Bronchial epithelial cell (primary cell): Measurements from ENCODE around the gene MSH3. TPM values are rescaled to one million over a fixed set of nuclear protein-coding genes. Genes with fewer than 3 reads are reported as not detected.
"Not testable (repeated sequence)": the region's sequence is repeated elsewhere in the genome, so short reads cannot be mapped to it uniquely, and the experiment has no call there.

Source experiments
- DNase-seq: peaks from one replicate; pipeline ENCODE4 v3.0.0-alpha.2; 2010; ENCODE audit warnings: low read depth
- FAIRE-seq: peaks from 2 replicates; lab custom pipeline; 2011; peaks lifted over from hg19 to GRCh38; lab: Jason Lieb, UNC
- H3K27me3 ChIP-seq: 2 replicates; pipeline ENCODE4 v1.5.1; 2011; ENCODE audit warnings: low read length; ENCODE audit not compliant: control insufficient read depth, insufficient read depth
- H3K36me3 ChIP-seq: 2 replicates; pipeline ENCODE4 v1.5.1; 2011; ENCODE audit warnings: low read length; ENCODE audit not compliant: control insufficient read depth, insufficient read depth
- H3K4me3 ChIP-seq: 2 replicates; pipeline ENCODE4 v1.5.1; 2011; ENCODE audit warnings: mild to moderate bottlenecking, low read depth, low read length, control low read depth
- CTCF ChIP-seq: IDR thresholded peaks from 2 replicates; pipeline ENCODE4 v1.5.1; 2011; ENCODE audit warnings: mild to moderate bottlenecking, moderate library complexity, low read length, control low read depth, inconsistent platforms; ENCODE audit not compliant: insufficient read depth, severe bottlenecking
- total RNA-seq: library from RNA; depleted of rRNA; stranded (reverse); fragments of >200 nt; gene quantifications from 2 replicates; pipeline ENCODE4 v1.2.1, GENCODE V29; 2014

Gene MSH3
- total RNA-seq, 1 donor from 2014 or later: 11.8 TPM

GRCh38 chr5:80739057-80739456, 84.6 kb downstream of the MSH3 start:
- no peaks in the 10 kb centered on the region for H3K27me3 ChIP-seq
- peaks cover 2% of the 10 kb centered on the region for H3K36me3 ChIP-seq
- DNase-seq (no peak), FAIRE-seq (no peak)
- no peak for TF ChIP-seq CTCF
- H3K4me3 ChIP-seq: no peak overlapping the region

GRCh38 chr5:80739496-80739895, 85.0 kb downstream of the MSH3 start:
- Histone ChIP-seq H3K27me3 (no peaks in the 10 kb centered on the region), H3K36me3 (peaks cover 2% of the 10 kb centered on the region), H3K4me3 (no peak overlapping the region)
- no peak for TF ChIP-seq CTCF
- FAIRE-seq: no peak
- no peak for DNase-seq

- H3K4me3 ChIP-seq: no peak overlapping the region
Measured at GRCh38 chr5:80739898-80740297, 85.4 kb downstream of the MSH3 start.

GRCh38 chr5:80740488-80740887, 86.0 kb downstream of the MSH3 start:
- DNase-seq, FAIRE-seq, H3K27me3 ChIP-seq, H3K4me3 ChIP-seq, H3K36me3 ChIP-seq: not testable (repeated sequence)

More at GRCh38 chr5:80739898-80740297, 85.4 kb downstream of the MSH3 start:
- TF ChIP-seq CTCF: no peak
- Histone ChIP-seq H3K27me3 (no peaks in the 10 kb centered on the region), H3K36me3 (peaks cover 2% of the 10 kb centered on the region)
- no peak for FAIRE-seq
- DNase-seq: no peak

GRCh38 chr5:80740999-80741398, 86.5 kb downstream of the MSH3 start:
- H3K36me3 ChIP-seq: peaks cover 2% of the 10 kb centered on the region

GRCh38 chr5:80744149-80744548, 89.7 kb downstream of the MSH3 start:
- Histone ChIP-seq H3K4me3 (no peak overlapping the region), H3K36me3 (peaks cover 2% of the 10 kb centered on the region), H3K27me3 (no peaks in the 10 kb centered on the region)
- TF ChIP-seq CTCF: no peak
- no peak for DNase-seq
- no peak for FAIRE-seq

More at GRCh38 chr5:80740999-80741398, 86.5 kb downstream of the MSH3 start:
- FAIRE-seq: no peak
- Histone ChIP-seq H3K4me3 (no peak overlapping the region), H3K27me3 (no peaks in the 10 kb centered on the region)
- no peak for TF ChIP-seq CTCF
- no peak for DNase-seq
